H1 (cell line): ENCODE results near the gene FGF12.
"Not testable (repeated sequence)": the region's sequence is repeated elsewhere in the genome, so short reads cannot be mapped to it uniquely, and the experiment has no call there.

ENCODE experiments used
- ASH2L ChIP-seq: fragments of 200-600, 300-600 bp; sonication (generic); IDR thresholded peaks from one replicate; pipeline ENCODE4 v1.7.1; 2017; ENCODE audit warnings: low read length
- POLR2A ChIP-seq, 2 experiments: IDR thresholded peaks; 1 replicate in 1 of 2; 2 replicates in 1 of 2; pipeline ENCODE4 v1.6.1; 2011; ENCODE audit warnings: low read depth in 2 of 2, low read length in 2 of 2, mild to moderate bottlenecking in 2 of 2; ENCODE audit errors: control extremely low read depth in 1 of 2
- POLR2AphosphoS5 ChIP-seq: IDR thresholded peaks from 2 replicates; pipeline ENCODE4 v1.6.1; 2011; ENCODE audit warnings: low read depth, low read length
- SP2 ChIP-seq: IDR thresholded peaks from 2 replicates; pipeline ENCODE4 v1.6.1; 2012; ENCODE audit warnings: mild to moderate bottlenecking, low read length, inconsistent platforms
- SUZ12 ChIP-seq: fragments of 200-600 bp; sonication (generic); IDR thresholded peaks from 2 replicates; pipeline ENCODE4 v1.6.1; 2012; ENCODE audit warnings: mild to moderate bottlenecking, inconsistent platforms, low read length, moderate library complexity, mixed read lengths
- YY1 ChIP-seq: IDR thresholded peaks from 2 replicates; pipeline ENCODE4 v1.6.1; 2011; ENCODE audit warnings: low read depth, mild to moderate bottlenecking, low read length
- TF ChIP-seq, protein P1 (sequence below), 3 experiments: IDR thresholded peaks; 1 replicate in 2 of 3; 2 replicates in 1 of 3; pipeline versions ENCODE4 v1.5.1 to v1.6.1; 2011; ENCODE audit warnings: low read length in 3 of 3, mild to moderate bottlenecking in 3 of 3, inconsistent platforms in 2 of 3, low read depth in 1 of 3, moderate library complexity in 1 of 3; ENCODE audit not compliant: insufficient read depth in 1 of 3; ENCODE audit errors: control extremely low read depth in 1 of 3
- TF ChIP-seq, protein P2 (sequence below): IDR thresholded peaks from 2 replicates; pipeline ENCODE4 v1.6.1; 2011; ENCODE audit warnings: low read depth, mild to moderate bottlenecking, low read length; ENCODE audit not compliant: insufficient read depth

DNA sequence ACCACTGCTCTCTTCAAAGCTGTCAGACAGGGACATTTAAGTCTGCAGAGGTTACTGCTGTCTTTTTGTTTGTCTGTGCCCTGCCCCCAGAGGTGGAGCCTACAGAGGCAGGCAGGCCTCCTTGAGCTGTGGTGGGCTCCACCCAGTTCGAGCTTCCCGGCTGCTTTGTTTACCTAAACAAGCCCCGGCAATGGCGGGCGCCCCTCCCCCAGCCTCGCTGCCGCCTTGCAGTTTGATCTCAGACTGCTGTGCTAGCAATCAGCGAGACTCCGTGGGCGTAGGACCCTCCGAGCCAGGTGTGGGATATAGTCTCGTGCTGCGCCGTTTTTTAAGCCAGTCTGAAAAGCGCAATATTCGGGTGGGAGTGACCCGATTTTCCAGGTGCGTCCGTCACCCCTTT is 17.3 kb upstream of the FGF12 start:
- TF ChIP-seq YY1; ASH2L; SP2; SUZ12; POLR2AphosphoS5; POLR2A (IDR thresholded peaks at IDR 0.05; ENCODE audit: control extremely low read depth in 1 of 2, low read depth in 2 of 2, low read length in 2 of 2): not testable (repeated sequence)
- TF ChIP-seq, protein P1, sequence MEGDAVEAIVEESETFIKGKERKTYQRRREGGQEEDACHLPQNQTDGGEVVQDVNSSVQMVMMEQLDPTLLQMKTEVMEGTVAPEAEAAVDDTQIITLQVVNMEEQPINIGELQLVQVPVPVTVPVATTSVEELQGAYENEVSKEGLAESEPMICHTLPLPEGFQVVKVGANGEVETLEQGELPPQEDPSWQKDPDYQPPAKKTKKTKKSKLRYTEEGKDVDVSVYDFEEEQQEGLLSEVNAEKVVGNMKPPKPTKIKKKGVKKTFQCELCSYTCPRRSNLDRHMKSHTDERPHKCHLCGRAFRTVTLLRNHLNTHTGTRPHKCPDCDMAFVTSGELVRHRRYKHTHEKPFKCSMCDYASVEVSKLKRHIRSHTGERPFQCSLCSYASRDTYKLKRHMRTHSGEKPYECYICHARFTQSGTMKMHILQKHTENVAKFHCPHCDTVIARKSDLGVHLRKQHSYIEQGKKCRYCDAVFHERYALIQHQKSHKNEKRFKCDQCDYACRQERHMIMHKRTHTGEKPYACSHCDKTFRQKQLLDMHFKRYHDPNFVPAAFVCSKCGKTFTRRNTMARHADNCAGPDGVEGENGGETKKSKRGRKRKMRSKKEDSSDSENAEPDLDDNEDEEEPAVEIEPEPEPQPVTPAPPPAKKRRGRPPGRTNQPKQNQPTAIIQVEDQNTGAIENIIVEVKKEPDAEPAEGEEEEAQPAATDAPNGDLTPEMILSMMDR (IDR thresholded peaks at IDR 0.05; ENCODE audit: control extremely low read depth in 1 of 3, insufficient read depth in 1 of 3, low read depth in 1 of 3, low read length in 3 of 3), result not testable (repeated sequence)
- TF ChIP-seq, protein P2, sequence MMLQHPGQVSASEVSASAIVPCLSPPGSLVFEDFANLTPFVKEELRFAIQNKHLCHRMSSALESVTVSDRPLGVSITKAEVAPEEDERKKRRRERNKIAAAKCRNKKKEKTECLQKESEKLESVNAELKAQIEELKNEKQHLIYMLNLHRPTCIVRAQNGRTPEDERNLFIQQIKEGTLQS, result not testable (repeated sequence)
